Brain microvascular endothelial cell (primary cell): Measurements from ENCODE around the gene RHOD.

Experiments
- DNase-seq: peaks from one replicate; pipeline ENCODE4 v3.0.0-alpha.2; 2020
- H3K27ac ChIP-seq: fragments of 250-450 bp; sonication (Bioruptor Pico); 2 replicates; pipeline ENCODE4 v1.5.1; 2020; ENCODE audit warnings: mild to moderate bottlenecking, moderate library complexity
- H3K27me3 ChIP-seq: fragments of 250-450 bp; sonication (Bioruptor Pico); replicated peaks from 2 replicates; pipeline ENCODE4 v1.5.1; 2020; ENCODE audit warnings: mild to moderate bottlenecking
- H3K36me3 ChIP-seq: fragments of 250-450 bp; sonication (Bioruptor Pico); replicated peaks from 2 replicates; pipeline ENCODE4 v1.5.1; 2020; ENCODE audit warnings: mild to moderate bottlenecking
- H3K4me3 ChIP-seq: 2 replicates; pipeline ENCODE4 v1.5.1; 2011; ENCODE audit warnings: low read depth, mild to moderate bottlenecking, control low read depth, low read length, moderate library complexity
- CTCF ChIP-seq: IDR thresholded peaks from 2 replicates; pipeline ENCODE4 v1.5.1; 2011; ENCODE audit warnings: low read depth, mild to moderate bottlenecking, moderate library complexity, low read length, control low read depth, inconsistent platforms; ENCODE audit errors: missing control alignments
- in situ Hi-C: cut with HindIII; loops from 2 replicates; pipeline ENCODE4 v1.10.0; 2017; ENCODE audit warnings: low sequenced_read_pairs, low pct_ligation_motif_present

Gene RHOD

GRCh38 chr11:67044496-67044895 is 12.2 kb upstream of the RHOD start:
- Histone ChIP-seq H3K27ac (no peak overlapping the region), H3K27me3 (no peaks in the 10 kb centered on the region), H3K36me3 (no peaks in the 10 kb centered on the region), H3K4me3 (no peak overlapping the region)
- TF ChIP-seq CTCF, result peak; percentile 44
- in situ Hi-C loops, result no loop called here
- no peak for DNase-seq

- Histone ChIP-seq H3K4me3 (no peak overlapping the region), H3K36me3 (no peaks in the 10 kb centered on the region), H3K27ac (no peak overlapping the region), H3K27me3 (no peaks in the 10 kb centered on the region)
- DNase-seq, result peak; percentile 94
- in situ Hi-C loops, result no loop called here
- TF ChIP-seq CTCF, result peak; percentile 58
These were observed 11.3 kb upstream of the RHOD start for GRCh38 chr11:67045314-67045713.

GRCh38 chr11:67048515-67049130 is 8.0 kb upstream of the RHOD start:
- H3K4me3 ChIP-seq, result no peak overlapping the region
- DNase-seq, result no peak
- no peaks in the 10 kb centered on the region for H3K27me3 ChIP-seq
- H3K27ac ChIP-seq, result no peak overlapping the region
- in situ Hi-C loops, result no loop called here
- H3K36me3 ChIP-seq, result no peaks in the 10 kb centered on the region
- no peak for TF ChIP-seq CTCF

- TF ChIP-seq CTCF, result peak; percentile 31
- no peaks in the 10 kb centered on the region for H3K36me3 ChIP-seq
- in situ Hi-C loops, result no loop called here
- no peak overlapping the region for H3K27ac ChIP-seq
- H3K4me3 ChIP-seq, result no peak overlapping the region
- no peak for DNase-seq
- H3K27me3 ChIP-seq, result no peaks in the 10 kb centered on the region
These were observed 6.5 kb upstream of the RHOD start for GRCh38 chr11:67050139-67050538.

- in situ Hi-C loops, result no loop called here
- H3K4me3 ChIP-seq, result no peak overlapping the region
- TF ChIP-seq CTCF, result no peak
- DNase-seq, result no peak
- H3K36me3 ChIP-seq, result no peaks in the 10 kb centered on the region
- H3K27me3 ChIP-seq, result no peaks in the 10 kb centered on the region
- no peak overlapping the region for H3K27ac ChIP-seq
These were observed 5.3 kb upstream of the RHOD start for GRCh38 chr11:67051180-67051893.
